Measurements from ENCODE around the gene NLRP13.

GRCh38 chr19:55913643-55914268 lies 18.4 kb downstream of the NLRP13 start:
- TF ChIP-seq EZH2 (IDR thresholded peaks at IDR 0.05) (no peak), POLR2AphosphoS5 (IDR thresholded peaks at IDR 0.05; ENCODE audit: borderline replicate concordance, low read depth, low read length) (no peak)

Data from SK-N-MC (cell line).